ENCODE results near the gene P2RX3.

P2RX3 gene

DNA sequence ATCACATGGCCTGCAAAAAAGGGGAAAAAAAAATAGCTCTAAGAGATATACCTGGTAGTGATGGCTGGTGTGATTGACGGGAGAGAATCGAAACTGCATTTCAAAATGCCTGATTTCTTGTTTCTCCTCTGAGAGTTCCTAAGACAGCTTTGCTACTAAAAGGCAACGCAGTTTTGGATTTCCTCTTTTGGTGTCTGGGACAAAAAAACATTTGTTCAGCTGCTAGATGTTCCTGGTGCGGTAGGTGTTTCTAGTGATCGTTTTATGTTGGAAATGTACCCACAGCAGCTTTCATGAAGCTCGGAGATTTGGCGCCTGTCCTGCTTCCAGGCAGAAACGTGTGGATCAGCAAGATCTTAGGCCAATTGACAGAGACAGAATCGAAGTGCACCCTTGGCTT lies 18.1 kb downstream of the P2RX3 start:
- Histone ChIP-seq H3K36me3 (ENCODE audit: control insufficient read depth in 2 of 2, insufficient read depth in 1 of 2, low read length in 2 of 2) (no peaks in the 10 kb centered on the region), H3K9me3 (ENCODE audit: control insufficient read depth, insufficient read depth, low read depth, low read length) (no peaks in the 10 kb centered on the region), H3K27ac (ENCODE audit: extremely low read depth, low read depth, low read length) (no peak overlapping the region), H3K4me1 (ENCODE audit: control insufficient read depth, insufficient read depth, low read length) (no peaks in the 10 kb centered on the region), H3K4me3 (ENCODE audit: low read depth, low read length) (no peak overlapping the region)
- TF ChIP-seq ZNF48 (tag by site-specific recombination; IDR thresholded peaks at IDR 0.05) (no peak), ZNF311 (tag by site-specific recombination; IDR thresholded peaks at IDR 0.05; ENCODE audit: borderline replicate concordance) (no peak), ZFHX2 (tag by site-specific recombination; conservative IDR thresholded peaks at IDR 0.05) (no peak), SP2 (tag by site-specific recombination; IDR thresholded peaks at IDR 0.05) (no peak), ZNF660 (tag by site-specific recombination; IDR thresholded peaks at IDR 0.05) (no peak), HOXA7 (CRISPR knock-in tag; IDR thresholded peaks at IDR 0.05; ENCODE audit: borderline replicate concordance) (no peak), ZNF121 (tag by site-specific recombination; IDR thresholded peaks at IDR 0.05) (no peak), ZNF248 (tag by site-specific recombination; IDR thresholded peaks at IDR 0.05) (no peak), ZIC2 (tag by site-specific recombination; IDR thresholded peaks at IDR 0.05) (no peak)
- TF ChIP-seq, protein P1, sequence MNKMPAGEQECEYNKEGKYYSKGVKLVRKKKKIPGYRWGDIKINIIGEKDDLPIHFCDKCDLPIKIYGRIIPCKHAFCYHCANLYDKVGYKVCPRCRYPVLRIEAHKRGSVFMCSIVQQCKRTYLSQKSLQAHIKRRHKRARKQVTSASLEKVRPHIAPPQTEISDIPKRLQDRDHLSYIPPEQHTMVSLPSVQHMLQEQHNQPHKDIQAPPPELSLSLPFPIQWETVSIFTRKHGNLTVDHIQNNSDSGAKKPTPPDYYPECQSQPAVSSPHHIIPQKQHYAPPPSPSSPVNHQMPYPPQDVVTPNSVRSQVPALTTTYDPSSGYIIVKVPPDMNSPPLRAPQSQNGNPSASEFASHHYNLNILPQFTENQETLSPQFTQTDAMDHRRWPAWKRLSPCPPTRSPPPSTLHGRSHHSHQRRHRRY (tag by site-specific recombination; IDR thresholded peaks at IDR 0.05), result no peak
- POLR2A ChIA-PET, result no interaction called here
- CTCF ChIA-PET, result interaction anchor here (0.6 to 1.3 kb wide), 3 partner anchors 104 to 212 kb away, joined by 3 read pairs; partner anchors contain the start of gene RTN4RL2

DNA sequence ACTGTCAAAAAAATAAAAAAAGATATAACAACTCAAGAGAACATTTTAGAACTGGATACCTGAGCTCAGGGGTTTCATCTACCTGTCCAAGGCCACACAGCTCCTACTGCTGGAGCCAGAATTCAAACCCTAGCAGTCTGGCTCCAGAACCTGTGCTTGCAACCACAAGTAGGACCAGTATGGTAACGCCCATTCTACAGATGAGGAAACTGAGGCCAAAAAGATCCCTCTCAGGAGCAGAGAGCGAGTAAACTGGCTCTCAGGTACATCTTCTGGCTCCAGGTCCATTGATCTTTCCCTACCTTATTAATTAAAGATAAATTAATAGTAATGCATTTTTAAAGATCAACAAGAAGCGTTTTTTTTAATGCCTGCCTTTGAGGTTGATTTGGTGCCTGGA lies 19.2 kb downstream of the P2RX3 start:
- CTCF ChIA-PET, result interaction anchor here (0.8 to 1.3 kb wide), 4 partner anchors 12 to 211 kb away, joined by 3 to 4 read pairs (median 3); partner anchors contain the start of gene RTN4RL2
- H3K4me3 ChIP-seq (ENCODE audit: low read depth, low read length), result no peak overlapping the region
- H3K36me3 ChIP-seq (ENCODE audit: control insufficient read depth in 2 of 2, insufficient read depth in 1 of 2, low read length in 2 of 2), result no peaks in the 10 kb centered on the region
- no peaks in the 10 kb centered on the region for H3K4me1 ChIP-seq (ENCODE audit: control insufficient read depth, insufficient read depth, low read length)
- TF ChIP-seq GFI1B (tag by site-specific recombination; IDR thresholded peaks at IDR 0.05), result no peak
- TF ChIP-seq YY2 (tag by site-specific recombination; IDR thresholded peaks at IDR 0.05), result no peak
- TF ChIP-seq KLF1 (tag by site-specific recombination; IDR thresholded peaks at IDR 0.05), result no peak
- TF ChIP-seq ZNF416 (tag by site-specific recombination; IDR thresholded peaks at IDR 0.05), result no peak
- TF ChIP-seq PRDM1 (tag by site-specific recombination; IDR thresholded peaks at IDR 0.05), result no peak
- no peak for TF ChIP-seq ZNF629 (tag by site-specific recombination; IDR thresholded peaks at IDR 0.05)
- TF ChIP-seq PBX3 (CRISPR knock-in tag; IDR thresholded peaks at IDR 0.05), result no peak
- no peak for TF ChIP-seq ZNF121 (tag by site-specific recombination; IDR thresholded peaks at IDR 0.05)
- TF ChIP-seq ZNF529 (tag by site-specific recombination; IDR thresholded peaks at IDR 0.05; ENCODE audit: insufficient replicate concordance), result no peak
- TF ChIP-seq, protein P2, sequence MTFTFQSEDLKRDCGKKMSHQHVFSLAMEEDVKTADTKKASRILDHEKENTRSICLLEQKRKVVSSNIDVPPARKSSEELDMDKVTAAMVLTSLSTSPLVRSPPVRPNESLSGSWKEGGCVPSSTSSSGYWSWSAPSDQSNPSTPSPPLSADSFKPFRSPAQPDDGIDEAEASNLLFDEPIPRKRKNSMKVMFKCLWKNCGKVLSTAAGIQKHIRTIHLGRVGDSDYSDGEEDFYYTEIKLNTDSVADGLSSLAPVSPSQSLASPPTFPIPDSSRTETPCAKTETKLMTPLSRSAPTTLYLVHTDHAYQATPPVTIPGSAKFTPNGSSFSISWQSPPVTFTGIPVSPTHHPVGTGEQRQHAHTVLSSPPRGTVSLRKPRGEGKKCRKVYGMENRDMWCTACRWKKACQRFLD (tag by site-specific recombination; IDR thresholded peaks at IDR 0.05), result no peak
- no peak for TF ChIP-seq ZNF513 (tag by site-specific recombination; IDR thresholded peaks at IDR 0.05)
- no peak for TF ChIP-seq ZNF624 (tag by site-specific recombination; IDR thresholded peaks at IDR 0.05)
- H3K9me3 ChIP-seq (ENCODE audit: control insufficient read depth, insufficient read depth, low read depth, low read length), result no peaks in the 10 kb centered on the region
- POLR2A ChIA-PET, result no interaction called here
- no peak overlapping the region for H3K27ac ChIP-seq (ENCODE audit: extremely low read depth, low read depth, low read length)
